ENCODE results near the gene PAX8.

- no peak for TF ChIP-seq POLR2A (IDR thresholded peaks at IDR 0.05)
- TF ChIP-seq, protein P1, sequence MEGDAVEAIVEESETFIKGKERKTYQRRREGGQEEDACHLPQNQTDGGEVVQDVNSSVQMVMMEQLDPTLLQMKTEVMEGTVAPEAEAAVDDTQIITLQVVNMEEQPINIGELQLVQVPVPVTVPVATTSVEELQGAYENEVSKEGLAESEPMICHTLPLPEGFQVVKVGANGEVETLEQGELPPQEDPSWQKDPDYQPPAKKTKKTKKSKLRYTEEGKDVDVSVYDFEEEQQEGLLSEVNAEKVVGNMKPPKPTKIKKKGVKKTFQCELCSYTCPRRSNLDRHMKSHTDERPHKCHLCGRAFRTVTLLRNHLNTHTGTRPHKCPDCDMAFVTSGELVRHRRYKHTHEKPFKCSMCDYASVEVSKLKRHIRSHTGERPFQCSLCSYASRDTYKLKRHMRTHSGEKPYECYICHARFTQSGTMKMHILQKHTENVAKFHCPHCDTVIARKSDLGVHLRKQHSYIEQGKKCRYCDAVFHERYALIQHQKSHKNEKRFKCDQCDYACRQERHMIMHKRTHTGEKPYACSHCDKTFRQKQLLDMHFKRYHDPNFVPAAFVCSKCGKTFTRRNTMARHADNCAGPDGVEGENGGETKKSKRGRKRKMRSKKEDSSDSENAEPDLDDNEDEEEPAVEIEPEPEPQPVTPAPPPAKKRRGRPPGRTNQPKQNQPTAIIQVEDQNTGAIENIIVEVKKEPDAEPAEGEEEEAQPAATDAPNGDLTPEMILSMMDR (IDR thresholded peaks at IDR 0.05) = no peak
These were observed 105.8 kb downstream of the PAX8 start for GRCh38 chr2:113172721-113173541.

Data from gastroesophageal sphincter (tissue), 3 donors.